ENCODE measurements around the gene NOTO.

- TF ChIP-seq GATA2 (IDR thresholded peaks at IDR 0.05; ENCODE audit: low read depth, low read length) (no peak), GATA3 (IDR thresholded peaks at IDR 0.05; ENCODE audit: low read depth, low read length) (no peak)
Measured at GRCh38 chr2:73250872-73251846, 48.8 kb downstream of the NOTO start.

Measured in SH-SY5Y (cell line).